Activated T-cell treated with anti-CD3 and anti-CD28 coated beads, Interleukin-2, amount 50 U/mL, for 48 hours (primary cell): ENCODE results near the gene NXPE3.

ENCODE experiments used
- DNase-seq, 2 experiments: peaks; one replicate each; pipeline ENCODE4 v3.0.0-alpha.2; 2020

Gene NXPE3

DNA sequence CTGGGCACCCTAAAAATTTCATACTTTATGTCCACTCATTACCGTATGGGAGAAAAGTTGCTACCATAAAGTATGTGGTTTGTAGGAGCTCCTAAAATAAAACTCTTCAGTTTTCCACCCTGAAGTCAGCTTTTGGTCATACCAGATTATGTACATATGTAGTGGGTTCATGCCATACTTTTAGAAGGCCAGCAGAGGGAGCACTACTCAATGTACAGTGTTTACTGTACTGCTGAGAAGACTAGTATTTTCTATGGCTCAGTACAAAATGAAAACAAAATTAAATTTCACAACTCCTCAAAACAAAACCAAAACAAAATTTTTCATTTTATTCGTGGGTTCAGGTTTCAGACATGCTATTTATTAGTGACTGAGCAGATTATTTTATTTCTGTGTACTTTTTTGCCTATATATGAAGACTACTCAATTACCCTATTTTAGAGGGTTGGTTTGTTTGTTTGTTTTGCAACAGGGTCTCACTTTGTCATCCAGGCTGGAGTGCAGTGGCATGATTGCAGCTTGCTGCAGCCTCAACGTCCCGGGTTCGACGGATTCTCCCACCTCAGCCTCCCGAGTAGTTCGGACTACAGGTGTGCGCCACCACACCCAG lies 24.3 kb downstream of the NXPE3 start:
- no peak for DNase-seq

DNA sequence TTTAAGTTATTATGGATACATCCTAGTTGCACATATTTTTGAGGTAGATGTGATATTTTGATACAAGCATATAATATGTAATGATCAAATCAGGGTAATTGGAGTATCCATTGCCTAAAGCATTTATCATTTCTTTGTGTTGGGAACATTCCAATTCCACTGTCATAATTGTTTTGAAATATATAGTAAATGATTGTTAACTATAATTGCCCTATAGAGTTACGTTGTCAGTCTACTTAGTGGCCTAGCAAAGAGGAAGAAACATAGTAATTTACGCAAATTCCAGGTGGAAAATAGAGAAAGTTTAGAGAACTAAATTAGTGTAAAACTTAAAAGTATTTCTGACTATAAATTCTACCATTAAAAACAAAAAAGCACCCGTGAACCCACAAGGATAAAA lies 24.9 kb downstream of the NXPE3 start:
- no peak for DNase-seq

DNA sequence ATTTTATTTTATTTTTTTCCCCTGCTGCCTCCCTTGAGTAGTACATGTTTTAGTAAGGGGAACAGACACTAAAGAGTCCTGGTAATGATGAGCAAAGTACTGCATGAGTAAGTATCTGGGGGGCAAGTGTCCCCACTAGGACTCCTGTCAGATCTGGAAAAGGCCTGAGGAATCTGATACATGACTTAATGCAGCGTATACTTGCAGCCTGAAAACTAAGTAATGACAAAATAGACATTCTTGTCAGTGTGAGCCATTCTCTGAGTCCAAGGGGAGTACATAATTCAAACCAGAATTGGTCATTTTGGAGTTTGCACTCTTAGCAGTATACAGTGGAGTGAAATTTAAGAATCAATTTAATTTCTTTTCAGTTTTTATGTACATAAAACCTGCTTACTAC lies 27.5 kb downstream of the NXPE3 start:
- no peak for DNase-seq

DNA sequence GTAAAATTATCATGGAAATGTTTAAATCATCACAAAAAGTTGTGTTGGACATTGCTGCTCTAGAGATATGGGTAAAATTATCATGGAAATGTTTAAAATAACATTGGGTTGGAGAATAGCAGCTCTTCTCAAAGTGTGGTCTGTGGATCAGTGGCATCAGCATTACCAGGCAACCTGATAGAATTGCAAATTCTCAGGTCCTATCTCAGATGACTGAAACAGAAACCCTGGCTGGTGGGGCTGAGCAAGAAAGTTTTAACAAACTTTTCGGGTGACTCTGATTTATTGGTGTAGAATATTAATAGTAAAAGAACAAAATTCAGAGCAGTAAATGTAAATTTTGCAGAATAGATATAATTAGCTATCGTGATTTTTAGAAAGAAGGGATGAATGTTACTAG lies 28.9 kb downstream of the NXPE3 start:
- DNase-seq: no peak

DNA sequence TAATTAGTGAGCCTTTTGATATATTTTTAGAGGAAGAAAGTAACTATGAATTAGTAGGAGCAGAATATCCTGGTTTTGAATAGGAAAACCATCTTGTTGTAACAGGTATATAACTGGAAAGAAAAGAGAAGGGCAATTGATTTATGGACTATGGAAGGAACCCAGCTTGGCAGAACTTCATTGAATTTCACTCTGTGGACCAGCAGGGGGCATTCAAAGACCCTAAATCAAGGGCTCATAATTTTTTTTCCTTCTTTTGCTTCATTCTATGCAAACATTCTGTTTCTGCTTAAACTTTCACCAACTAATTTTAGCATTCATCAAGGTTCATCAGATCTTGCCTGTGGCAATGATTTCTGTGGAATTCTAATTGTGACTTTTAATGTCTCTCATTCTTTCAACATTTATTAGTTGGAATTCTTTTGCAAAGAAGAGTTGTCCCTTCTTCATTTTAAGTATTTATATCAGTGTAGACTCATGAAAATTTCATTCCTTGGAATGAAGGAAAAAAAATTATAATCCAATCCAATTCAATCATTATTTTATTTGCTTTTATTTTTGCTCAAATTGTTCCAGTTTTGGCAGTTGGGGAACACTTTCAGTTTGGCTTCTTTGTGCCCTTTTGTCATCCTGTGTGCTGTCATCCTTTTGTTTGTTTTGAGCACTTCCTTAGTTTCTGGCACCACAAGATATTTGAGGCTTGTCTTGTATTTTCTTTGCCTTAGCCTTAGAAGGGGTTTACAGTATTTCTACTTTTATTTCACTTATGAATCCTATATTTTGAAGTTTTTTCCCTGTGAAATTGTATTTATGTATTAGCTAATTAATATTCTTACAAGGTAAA lies 30.4 kb downstream of the NXPE3 start:
- DNase-seq: no peak

DNA sequence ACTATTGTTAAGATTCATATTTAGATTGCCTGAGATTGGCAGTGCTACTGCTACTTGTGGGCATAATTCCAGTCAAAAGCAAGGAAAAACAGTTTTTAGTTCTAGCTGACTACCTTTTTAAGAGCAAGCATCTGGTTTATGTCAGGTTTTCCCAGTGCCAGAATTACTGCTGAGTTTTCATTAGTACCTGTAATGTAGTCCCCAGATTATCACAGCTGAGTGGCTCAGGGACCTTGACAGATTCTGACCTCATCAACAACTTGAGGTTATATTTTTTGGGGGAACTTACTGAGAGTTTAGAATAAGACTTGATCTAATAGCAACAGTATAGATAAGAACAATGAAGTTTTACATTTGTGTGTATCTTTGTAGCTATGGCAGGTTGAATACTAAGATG lies 31.0 kb downstream of the NXPE3 start:
- no peak for DNase-seq

DNA sequence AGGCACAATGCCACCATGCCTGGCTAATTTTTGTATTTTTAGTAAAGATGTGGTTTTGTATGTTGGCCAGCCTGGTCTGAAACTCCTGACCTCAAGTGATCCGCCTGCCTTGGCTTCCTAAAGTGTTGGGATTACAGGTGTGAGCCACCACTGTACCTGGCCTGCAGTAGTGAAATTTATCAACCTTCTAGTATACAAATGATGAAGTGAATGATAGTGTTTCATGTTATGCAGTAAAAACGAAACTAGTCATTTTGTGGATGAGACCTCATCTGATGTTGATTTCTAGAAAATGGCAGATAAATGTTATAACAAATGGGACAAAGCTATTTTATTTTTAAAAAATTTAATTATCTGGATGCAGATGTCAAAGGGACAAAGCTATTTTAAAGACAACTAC lies 32.9 kb downstream of the NXPE3 start:
- no peak for DNase-seq

DNA sequence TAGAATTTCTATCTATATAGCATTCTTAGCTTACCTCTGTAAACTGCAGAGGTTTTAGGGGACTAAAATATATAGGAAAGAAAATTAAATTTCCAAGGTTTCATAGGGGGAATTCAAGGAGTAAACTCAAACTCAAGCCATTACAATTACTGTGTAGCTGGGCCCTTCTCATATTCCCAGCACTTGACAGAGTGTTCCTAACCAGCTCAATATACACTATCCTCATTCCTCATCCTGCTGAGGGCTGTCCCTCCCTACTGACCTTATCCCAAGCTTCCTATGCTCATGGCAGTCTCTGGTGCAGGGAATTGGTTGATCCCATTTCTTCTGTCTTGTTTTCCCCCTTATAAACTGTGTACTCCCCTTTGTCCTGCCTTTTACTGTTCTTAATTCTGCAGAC lies 33.9 kb downstream of the NXPE3 start:
- no peak for DNase-seq

DNA sequence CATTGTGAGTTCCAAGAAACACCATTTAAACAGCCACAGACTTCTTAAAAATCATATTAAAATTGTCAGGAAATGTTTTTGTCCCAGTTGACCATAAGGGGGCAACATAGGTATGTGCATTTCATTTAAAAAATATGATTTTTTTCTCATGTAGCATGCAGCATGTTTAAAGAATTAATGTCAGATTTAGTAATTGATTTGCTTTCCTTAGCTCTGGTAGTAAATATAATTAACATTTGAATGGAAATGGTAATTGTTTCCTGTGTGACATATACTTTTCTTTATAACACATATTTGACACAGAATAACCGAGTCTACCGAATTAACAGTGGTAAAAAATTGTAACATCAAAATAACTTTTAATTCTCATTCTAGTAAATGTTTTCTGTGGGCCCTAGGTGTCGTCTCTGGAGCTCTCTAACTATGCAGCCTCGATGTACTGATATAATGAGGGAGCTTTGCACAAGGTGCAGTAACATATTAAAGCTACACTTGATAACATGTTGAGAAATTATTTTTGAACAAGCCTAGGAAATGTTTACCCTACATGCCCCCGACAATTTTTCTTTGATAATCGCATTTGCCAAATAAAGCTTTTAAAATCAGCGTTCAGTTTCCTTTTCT lies 34.9 kb downstream of the NXPE3 start:
- no peak for DNase-seq

DNA sequence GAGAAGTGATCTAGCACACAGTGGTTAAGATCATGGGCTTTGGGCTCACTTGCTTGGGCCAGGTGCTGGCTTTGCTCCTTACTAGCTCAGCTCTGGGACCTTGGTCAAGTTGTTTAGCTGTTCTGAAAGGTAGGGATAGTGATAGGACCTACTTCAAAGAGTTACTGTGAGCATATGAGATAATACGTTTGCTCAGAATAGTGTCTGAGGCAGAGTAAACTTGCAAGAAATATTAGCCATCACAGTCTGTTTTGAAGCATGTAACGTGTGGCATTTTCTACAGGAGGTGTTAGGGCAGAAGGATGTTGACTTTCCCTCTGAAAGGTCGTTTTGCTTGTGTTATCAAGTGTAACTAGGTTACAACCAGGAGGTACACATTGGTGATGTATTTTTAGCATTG lies 35.8 kb downstream of the NXPE3 start:
- no peak for DNase-seq

DNA sequence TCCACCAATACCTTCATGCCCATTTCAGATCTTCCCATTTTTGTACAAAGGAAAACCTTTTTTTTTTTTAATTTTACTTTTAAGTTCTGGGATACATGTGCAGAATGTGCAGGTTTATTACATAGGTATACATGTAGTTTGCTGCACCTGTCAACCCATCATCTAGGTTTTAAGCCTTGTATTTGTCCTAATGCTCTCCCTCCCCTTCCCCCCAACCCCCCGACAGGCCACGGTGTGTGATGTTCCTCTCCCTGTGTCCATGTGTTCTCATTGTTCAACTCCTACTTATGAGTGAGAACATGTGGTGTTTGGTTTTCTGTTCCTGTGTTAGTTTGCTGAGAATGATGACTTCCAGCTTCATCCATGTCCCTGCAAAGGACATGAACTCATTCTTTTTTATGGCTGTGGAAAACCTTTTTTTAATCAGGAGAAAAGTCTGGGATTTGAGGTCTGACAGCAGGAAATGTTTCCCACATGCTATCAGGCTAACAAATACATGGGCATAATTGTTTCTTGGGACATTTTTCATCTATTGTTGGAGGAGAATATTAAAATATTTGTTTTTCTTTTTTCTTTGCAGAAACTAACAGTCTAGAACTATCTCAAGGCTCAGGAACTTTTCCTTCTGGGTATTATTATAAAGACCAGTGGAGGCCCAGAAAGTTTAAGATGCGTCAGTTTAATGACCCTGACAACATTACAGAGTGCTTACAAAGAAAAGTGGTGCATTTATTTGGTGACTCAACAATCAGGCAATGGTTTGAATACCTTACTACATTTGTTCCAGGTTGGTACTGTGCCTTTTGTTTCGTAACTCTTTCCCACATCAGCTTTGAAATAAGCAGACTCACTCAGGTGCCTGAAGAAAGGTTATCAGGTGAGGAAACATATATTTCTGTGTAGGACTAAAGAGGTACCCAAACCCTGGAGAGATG lies 37.5 kb downstream of the NXPE3 start:
- no peak for DNase-seq

DNA sequence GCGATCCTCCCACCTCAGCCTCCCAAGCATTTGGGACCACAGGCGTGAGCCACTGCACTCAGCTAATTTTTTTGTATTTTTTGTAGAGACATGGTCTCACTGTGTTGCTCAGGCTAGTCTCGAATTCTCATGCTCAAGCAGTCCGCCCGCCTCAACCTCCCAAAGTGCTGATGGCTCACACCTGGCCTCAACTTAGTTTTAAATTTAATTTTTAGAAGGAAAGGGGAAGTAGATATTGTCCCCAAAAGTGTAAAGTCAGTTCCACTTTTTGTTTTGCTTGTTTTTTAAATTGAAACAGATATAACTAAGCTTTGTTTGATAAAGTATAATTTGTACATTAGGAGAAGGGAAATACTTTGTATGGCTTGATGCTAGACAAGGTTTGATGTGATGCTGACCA lies 39.0 kb downstream of the NXPE3 start:
- no peak for DNase-seq

DNA sequence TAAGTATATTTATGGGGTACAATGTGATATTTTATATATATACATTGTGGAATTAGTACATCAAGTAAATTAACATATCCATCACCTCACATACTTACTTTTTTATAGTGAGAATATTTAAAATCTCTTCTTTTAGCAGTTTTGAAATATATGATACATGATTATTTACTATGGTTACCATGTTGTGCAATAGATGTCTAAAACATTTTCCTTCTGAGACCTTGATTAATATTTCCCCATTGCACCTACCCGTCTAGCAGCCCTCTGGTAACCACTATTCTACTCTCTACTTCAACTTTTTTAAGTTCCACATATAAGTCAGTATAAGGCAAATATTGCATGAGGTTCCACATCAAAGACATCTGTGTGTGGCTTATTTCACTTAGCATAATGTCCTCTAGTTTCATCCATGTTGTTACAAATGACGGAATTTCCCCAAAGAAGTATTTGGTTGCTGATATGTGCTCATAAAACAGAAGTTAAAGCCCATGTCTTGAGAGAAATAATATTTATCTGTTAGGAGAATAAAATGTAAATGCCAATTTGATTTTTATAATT lies 40.7 kb downstream of the NXPE3 start:
- DNase-seq: no peak

DNA sequence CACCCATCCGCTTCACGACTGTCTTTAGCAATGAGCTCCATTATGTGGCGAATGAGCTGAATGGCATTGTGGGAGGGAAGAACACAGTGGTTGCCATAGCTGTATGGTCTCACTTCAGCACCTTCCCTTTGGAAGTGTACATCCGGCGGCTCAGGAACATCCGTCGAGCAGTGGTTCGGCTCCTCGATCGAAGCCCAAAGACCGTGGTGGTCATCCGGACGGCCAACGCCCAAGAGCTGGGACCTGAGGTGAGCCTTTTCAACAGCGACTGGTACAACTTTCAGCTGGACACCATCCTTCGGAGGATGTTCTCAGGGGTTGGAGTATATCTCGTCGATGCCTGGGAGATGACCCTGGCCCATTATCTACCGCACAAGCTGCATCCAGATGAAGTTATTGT lies 42.5 kb downstream of the NXPE3 start:
- no peak for DNase-seq

DNA sequence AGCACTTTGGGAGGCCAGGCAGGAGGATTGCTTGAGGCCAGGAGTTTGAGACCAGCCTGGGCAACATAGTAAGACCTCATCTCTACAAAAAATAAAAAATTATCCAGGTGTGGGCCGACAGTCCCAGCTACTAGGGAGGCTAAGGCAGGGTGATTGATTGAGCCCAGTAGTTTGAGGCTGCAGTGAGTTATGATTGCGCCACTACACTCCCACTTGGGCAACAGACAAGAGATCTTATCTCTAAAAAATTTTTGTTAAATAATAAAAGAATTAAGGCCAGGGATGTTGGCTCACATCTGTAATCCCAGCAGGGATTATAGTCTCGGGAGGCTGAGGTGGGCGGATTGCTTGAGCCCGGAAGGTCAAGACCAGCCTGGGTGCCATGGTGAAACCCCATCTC lies 44.5 kb downstream of the NXPE3 start:
- no peak for DNase-seq

DNA sequence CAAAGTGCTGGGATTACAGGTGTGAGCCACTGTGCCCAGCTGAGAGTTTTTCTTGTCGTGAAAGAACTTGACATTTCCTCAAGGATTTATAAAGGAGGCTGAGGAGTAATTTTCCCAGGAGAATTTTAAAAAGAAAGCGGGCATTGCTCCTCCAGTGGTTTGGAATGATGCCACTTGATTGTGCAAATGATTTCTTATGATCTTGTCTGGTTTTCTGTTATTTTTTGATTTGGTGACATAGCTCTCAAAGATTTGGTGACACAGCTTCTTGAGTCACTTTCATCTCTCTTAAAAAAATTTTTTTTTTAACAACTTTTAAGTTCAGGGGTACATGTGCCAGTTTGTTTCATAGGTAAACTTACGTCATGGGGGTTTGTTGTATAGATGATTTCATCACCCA lies 45.7 kb downstream of the NXPE3 start:
- DNase-seq: no peak

DNA sequence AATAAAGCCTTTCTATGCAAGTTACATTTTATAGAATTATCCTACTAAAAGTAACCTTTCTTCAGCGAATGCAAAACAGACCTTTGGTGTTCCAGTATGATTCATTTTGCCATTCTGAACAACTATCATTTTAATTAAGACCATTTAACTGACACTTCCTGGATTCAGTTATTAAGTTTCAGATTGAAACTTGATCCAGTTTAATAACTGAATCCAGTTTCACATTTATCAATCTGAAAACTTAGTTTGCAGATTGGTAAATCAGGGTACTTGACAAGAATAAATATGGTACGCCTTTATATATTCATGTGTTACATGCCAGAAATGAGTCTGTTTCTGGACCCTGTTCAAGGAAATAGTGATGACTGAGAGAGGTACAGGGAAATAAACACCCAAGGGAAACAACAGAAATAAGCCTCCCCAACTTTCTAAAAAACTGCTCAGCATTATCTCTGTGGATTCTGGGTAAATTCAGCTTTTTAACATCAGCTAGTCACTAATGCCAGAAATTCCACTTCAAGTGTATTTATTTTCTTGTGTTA lies 47.0 kb downstream of the NXPE3 start:
- no peak for DNase-seq

DNA sequence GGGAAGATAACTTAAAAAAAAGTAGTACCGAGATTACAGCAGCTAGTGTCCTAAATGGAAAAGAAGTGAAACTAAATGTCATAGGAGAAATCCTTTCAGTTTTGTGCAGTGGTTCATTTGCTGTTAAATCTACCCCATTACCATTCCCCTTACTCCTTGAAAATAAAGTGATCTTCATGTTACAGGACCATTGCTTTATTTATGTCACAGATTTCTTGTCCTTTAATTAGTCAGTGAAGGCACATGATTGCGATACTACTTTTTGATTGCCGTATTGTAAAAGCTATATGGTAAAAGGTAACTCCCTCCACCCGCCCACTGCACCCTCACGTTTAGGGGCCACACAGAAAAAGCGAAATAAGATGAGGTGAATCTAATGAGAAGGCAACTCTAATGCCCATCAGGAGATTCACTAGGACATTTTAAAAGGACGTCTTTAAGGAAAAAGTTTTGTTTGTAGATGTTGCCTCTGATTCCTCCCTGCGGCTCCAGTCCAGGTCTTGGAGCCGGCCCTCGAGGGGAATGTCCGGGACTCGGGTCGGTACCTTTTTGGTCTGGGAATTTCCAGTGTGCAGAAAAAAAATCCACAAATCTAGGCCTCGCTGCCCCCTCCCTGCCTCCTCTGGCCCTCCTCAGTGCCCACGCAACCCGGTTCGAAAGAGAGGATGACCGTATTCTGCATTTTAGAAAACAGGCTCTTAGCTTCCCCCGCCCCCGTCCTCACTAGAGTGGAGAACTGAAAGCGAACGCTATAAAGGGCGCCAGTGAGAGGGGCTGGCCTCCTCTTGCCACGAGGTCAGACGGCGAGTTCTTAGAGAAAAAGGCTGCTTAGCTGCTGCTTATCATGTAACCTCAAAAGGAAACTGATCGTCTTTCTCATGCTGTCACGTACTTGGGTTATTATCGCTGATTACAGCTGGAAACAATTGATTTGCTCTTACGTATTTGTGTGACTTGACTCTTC lies 48.5 kb downstream of the NXPE3 start:
- peak; percentile 89 to 90 for DNase-seq

DNA sequence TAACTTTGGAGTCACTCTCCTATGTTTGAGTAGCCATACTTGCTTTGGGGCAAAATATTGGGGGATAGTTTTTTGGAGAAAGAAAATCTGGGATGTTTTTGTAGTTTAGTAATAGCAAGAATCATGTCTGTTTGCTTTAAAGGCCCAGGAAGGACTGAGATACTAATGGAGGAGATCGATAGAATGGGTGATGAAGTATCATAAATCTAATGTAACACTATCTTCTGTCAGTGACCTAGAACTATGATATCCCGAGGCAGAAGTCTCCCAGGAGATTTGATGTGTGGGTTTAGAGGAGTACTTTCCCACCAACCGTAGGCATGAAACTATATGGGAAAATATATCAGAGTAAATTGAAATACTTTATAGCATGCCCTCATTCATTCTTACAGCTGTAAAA lies 49.3 kb downstream of the NXPE3 start:
- no peak for DNase-seq

DNA sequence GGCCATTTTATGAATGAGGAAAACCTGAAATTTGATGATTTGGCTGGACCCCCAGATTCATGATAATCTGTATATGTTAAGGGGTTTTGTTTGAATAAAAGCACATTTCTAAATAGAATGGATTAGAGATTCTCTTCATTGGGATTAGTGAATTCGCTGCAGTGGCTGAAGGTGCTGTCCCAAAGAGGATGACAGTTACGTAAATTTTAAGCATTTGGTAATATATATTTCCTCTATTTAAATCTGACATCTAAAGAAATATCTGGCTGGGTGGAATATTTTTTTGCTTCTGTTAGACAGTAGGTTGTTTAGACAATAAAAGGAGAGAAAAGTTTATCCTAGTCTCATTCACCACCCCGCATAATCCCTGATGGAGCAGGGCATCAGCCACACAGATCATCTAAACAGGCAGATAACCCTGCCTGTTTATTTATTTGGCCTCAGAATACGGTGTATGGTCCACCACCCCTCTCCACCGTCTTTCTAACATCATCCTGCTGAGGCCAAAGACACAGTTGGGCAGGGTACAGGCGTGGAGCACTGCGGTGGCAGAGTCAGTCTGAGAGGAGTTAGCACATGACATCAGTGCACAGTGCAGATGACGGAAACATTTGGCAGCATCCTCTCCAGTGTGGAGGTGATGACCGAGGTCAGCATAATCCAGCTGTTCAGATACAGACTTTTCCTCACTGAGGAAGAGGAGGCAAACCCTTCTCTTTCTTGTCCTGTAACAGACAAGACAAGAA lies 49.9 kb downstream of the NXPE3 start:
- DNase-seq: peak; percentile 66 to 68

DNA sequence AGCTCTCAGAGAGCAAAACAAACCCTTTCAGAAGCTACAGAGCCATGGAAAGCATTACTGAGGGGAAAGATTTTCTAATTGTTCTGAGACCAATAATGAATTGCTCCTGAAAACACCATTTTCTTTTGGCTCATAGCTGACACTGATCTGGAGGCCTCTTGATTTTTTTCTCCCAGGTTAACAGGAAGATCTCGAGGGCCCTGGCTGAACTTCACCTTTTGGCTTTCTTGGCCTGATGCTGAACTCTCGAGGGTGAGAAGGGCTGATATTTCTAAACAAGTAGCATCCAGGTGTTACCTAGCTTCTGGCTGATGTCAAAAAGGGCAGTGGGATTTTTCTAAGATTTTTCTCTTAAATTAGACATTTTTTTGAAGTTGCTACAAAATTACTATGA lies 50.4 kb downstream of the NXPE3 start:
- no peak for DNase-seq
